Body of pancreas (tissue), 4 donors: ENCODE data around the gene RNF111.

Experiments used
- CTCF ChIP-seq, 7 experiments: fragments of 450-650 bp in 4 of 7; fragments of 200-600 bp in 3 of 7; sonication (generic) in 3 of 7; IDR thresholded peaks; one replicate each; pipeline ENCODE4 v1.5.1; 2016 to 2019; ENCODE audit warnings: antibody characterized with exemption in 7 of 7
- POLR2A ChIP-seq, 3 donors: fragments of 450-650 bp; IDR thresholded peaks; one replicate each; pipeline ENCODE4 v1.6.1; 2016; ENCODE audit warnings: antibody characterized with exemption in 3 of 3, mild to moderate bottlenecking in 2 of 3

GRCh38 chr15:58987491-58988005 lies at the start of gene RNF111:
- TF ChIP-seq CTCF (IDR thresholded peaks at IDR 0.05) = peak in 1 of 7 experiments; percentile 10
- TF ChIP-seq POLR2A (IDR thresholded peaks at IDR 0.05) = peak; percentile 57 to 91 (median 89)
